Hepatocyte (in vitro differentiated cells): ENCODE measurements around the gene UGT1A10.

Experiments used
- EZH2phosphoT487 ChIP-seq: fragments of 200-600 bp; sonication (generic); IDR thresholded peaks from one replicate; pipeline ENCODE4 v1.6.1; 2018; ENCODE audit warnings: antibody characterized with exemption, mild to moderate bottlenecking, low read depth, moderate library complexity; ENCODE audit not compliant: unreplicated experiment, severe bottlenecking
- TF ChIP-seq, protein P1 (sequence below): fragments of 200-600 bp; sonication (generic); IDR thresholded peaks from 2 replicates; pipeline ENCODE4 v1.5.1; 2016; ENCODE audit warnings: antibody characterized with exemption, mild to moderate bottlenecking; ENCODE audit not compliant: poor library complexity

DNA sequence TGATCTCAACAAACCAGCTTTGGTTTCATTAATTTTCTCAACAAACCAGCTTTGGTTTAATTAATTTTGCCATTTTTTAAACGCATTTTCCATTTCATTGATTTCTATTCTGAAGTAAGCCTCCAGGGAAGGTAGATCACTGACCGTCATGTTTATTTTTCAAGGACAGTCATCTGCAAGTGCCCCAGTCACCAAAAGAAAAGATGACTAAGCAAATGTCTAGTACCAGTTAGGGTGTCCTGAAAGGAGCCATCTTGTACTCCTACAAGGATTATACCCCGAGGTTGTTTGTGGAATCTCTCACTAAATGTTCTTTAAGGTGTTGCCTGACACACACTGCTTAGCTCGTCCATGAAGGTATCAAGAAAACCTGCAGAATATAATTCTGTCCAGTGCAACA is 25.0 kb upstream of the UGT1A10 start:
- TF ChIP-seq, protein P1, sequence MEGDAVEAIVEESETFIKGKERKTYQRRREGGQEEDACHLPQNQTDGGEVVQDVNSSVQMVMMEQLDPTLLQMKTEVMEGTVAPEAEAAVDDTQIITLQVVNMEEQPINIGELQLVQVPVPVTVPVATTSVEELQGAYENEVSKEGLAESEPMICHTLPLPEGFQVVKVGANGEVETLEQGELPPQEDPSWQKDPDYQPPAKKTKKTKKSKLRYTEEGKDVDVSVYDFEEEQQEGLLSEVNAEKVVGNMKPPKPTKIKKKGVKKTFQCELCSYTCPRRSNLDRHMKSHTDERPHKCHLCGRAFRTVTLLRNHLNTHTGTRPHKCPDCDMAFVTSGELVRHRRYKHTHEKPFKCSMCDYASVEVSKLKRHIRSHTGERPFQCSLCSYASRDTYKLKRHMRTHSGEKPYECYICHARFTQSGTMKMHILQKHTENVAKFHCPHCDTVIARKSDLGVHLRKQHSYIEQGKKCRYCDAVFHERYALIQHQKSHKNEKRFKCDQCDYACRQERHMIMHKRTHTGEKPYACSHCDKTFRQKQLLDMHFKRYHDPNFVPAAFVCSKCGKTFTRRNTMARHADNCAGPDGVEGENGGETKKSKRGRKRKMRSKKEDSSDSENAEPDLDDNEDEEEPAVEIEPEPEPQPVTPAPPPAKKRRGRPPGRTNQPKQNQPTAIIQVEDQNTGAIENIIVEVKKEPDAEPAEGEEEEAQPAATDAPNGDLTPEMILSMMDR: no peak
- TF ChIP-seq EZH2phosphoT487: no peak
